SU-DHL-6 (cell line): ENCODE measurements around the gene ATP5PD.

Source experiments
- H2AFZ ChIP-seq: fragments of 200-600 bp; sonication (generic); 2 replicates; pipeline ENCODE4 v1.6.1; 2014; ENCODE audit warnings: low read depth, mild to moderate bottlenecking, moderate library complexity, mixed read lengths, antibody characterized with exemption, low read length; ENCODE audit not compliant: severe bottlenecking
- H3F3A ChIP-seq: fragments of 200-600 bp; shearing (Covaris generic); 2 replicates; pipeline ENCODE4 v1.6.0; 2016; ENCODE audit warnings: antibody characterized with exemption, mild to moderate bottlenecking; ENCODE audit not compliant: insufficient read depth
- H3K27ac ChIP-seq: fragments of 200-600 bp; sonication (generic); 2 replicates; pipeline ENCODE4 v1.5.1; 2016; ENCODE audit warnings: low read depth, mild to moderate bottlenecking, low read length, moderate library complexity, mixed read lengths
- H3K27me3 ChIP-seq: fragments of 200-600 bp; sonication (generic), shearing (Covaris generic); 2 replicates; pipeline ENCODE4 v1.6.0; 2014; ENCODE audit warnings: mild to moderate bottlenecking, low read length
- H3K36me3 ChIP-seq: fragments of 200-600 bp; sonication (generic); 2 replicates; pipeline ENCODE4 v1.6.1; 2014; ENCODE audit warnings: mild to moderate bottlenecking, low read length, mixed read lengths
- H3K4me2 ChIP-seq: fragments of 300-600, 200-600 bp; shearing (Covaris generic), sonication (generic); 2 replicates; pipeline ENCODE4 v1.6.0; 2014; ENCODE audit warnings: low read length, low read depth, mild to moderate bottlenecking; ENCODE audit not compliant: poor library complexity, severe bottlenecking
- H3K4me3 ChIP-seq: fragments of 200-600 bp; sonication (generic); 2 replicates; pipeline ENCODE4 v1.5.1; 2014; ENCODE audit warnings: antibody characterized with exemption, low read length, mild to moderate bottlenecking, mixed read lengths; ENCODE audit not compliant: insufficient read depth, poor library complexity, severe bottlenecking
- H3K79me2 ChIP-seq: fragments of 200-600 bp; sonication (generic); 2 replicates; pipeline ENCODE4 v1.6.1; 2014; ENCODE audit warnings: mild to moderate bottlenecking, low read length, moderate library complexity; ENCODE audit not compliant: insufficient read depth
- H3K9ac ChIP-seq: fragments of 200-600 bp; sonication (generic); 2 replicates; pipeline ENCODE4 v1.7.0; 2014; ENCODE audit warnings: mild to moderate bottlenecking, low read length
- H3K9me2 ChIP-seq: fragments of 200-600 bp; sonication (generic); replicated peaks from 2 replicates; pipeline ENCODE4 v1.6.1; 2014; ENCODE audit warnings: low read length; ENCODE audit not compliant: insufficient read depth
- H3K9me3 ChIP-seq: fragments of 200-600 bp; sonication (generic); 2 replicates; pipeline ENCODE4 v1.6.1; 2014; ENCODE audit warnings: low read length, mixed read lengths; ENCODE audit not compliant: insufficient read depth
- H4K20me1 ChIP-seq: fragments of 200-600 bp; sonication (generic); 2 replicates; pipeline ENCODE4 v1.6.1; 2014; ENCODE audit warnings: low read depth, mild to moderate bottlenecking, antibody characterized with exemption, low read length, moderate library complexity, mixed read lengths
- CTCF ChIP-seq: fragments of 200-600 bp; sonication (generic); IDR thresholded peaks from one replicate; pipeline ENCODE4 v1.5.1; 2017; ENCODE audit warnings: antibody characterized with exemption, mild to moderate bottlenecking, low read length, moderate library complexity; ENCODE audit not compliant: insufficient read depth, poor library complexity, severe bottlenecking
- EZH2phosphoT487 ChIP-seq: fragments of 200-600 bp; sonication (generic), shearing (Covaris generic); conservative IDR thresholded peaks from 2 replicates; pipeline ENCODE4 v1.6.1; 2018; ENCODE audit warnings: mild to moderate bottlenecking, antibody characterized with exemption, low read length, moderate library complexity, mixed read lengths

The ATP5PD gene

GRCh38 chr17:74998783-74999182, 48.0 kb downstream of the ATP5PD start:
- Histone ChIP-seq H3K4me2 (no peak overlapping the region), H3K9me3 (no peaks in the 10 kb centered on the region), H3K9me2 (no peaks in the 10 kb centered on the region), H2AFZ (no peak overlapping the region), H4K20me1 (no peaks in the 10 kb centered on the region), H3K79me2 (no peaks in the 10 kb centered on the region), H3K36me3 (no peaks in the 10 kb centered on the region), H3K4me3 (no peak overlapping the region), H3F3A (no peaks in the 10 kb centered on the region), H3K9ac (no peak overlapping the region), H3K27me3 (no peaks in the 10 kb centered on the region), H3K27ac (no peak overlapping the region)
- no peak for TF ChIP-seq CTCF
- TF ChIP-seq EZH2phosphoT487: no peak

- H3K27me3 ChIP-seq: no peaks in the 10 kb centered on the region
- H3K4me3 ChIP-seq: no peak overlapping the region
- no peaks in the 10 kb centered on the region for H3K79me2 ChIP-seq
- no peaks in the 10 kb centered on the region for H4K20me1 ChIP-seq
- TF ChIP-seq CTCF (no peak), EZH2phosphoT487 (no peak)
- H3K36me3 ChIP-seq: no peaks in the 10 kb centered on the region
- H3K27ac ChIP-seq: no peak overlapping the region
- no peak overlapping the region for H3K4me2 ChIP-seq
- no peaks in the 10 kb centered on the region for H3K9me3 ChIP-seq
- H3K9me2 ChIP-seq: no peaks in the 10 kb centered on the region
- H2AFZ ChIP-seq: no peak overlapping the region
- H3F3A ChIP-seq: no peaks in the 10 kb centered on the region
- H3K9ac ChIP-seq: no peak overlapping the region
These were observed 50.9 kb downstream of the ATP5PD start for GRCh38 chr17:74995847-74996246.

GRCh38 chr17:74994440-74994839, 52.3 kb downstream of the ATP5PD start:
- Histone ChIP-seq H3K9me3 (no peaks in the 10 kb centered on the region), H2AFZ (no peak overlapping the region), H3K4me3 (no peak overlapping the region), H3K4me2 (no peak overlapping the region), H3K27ac (no peak overlapping the region), H3F3A (no peaks in the 10 kb centered on the region), H3K9me2 (no peaks in the 10 kb centered on the region), H3K9ac (no peak overlapping the region), H4K20me1 (no peaks in the 10 kb centered on the region), H3K79me2 (no peaks in the 10 kb centered on the region), H3K27me3 (no peaks in the 10 kb centered on the region), H3K36me3 (no peaks in the 10 kb centered on the region)
- TF ChIP-seq EZH2phosphoT487: no peak
- TF ChIP-seq CTCF: no peak

GRCh38 chr17:74992223-74992622, 54.5 kb downstream of the ATP5PD start:
- Histone ChIP-seq H2AFZ (no peak overlapping the region), H3K79me2 (no peaks in the 10 kb centered on the region), H3K4me2 (no peak overlapping the region), H3K36me3 (no peaks in the 10 kb centered on the region), H3K27ac (no peak overlapping the region), H4K20me1 (no peaks in the 10 kb centered on the region), H3K9ac (no peak overlapping the region), H3K4me3 (no peak overlapping the region), H3K9me2 (no peaks in the 10 kb centered on the region), H3F3A (no peaks in the 10 kb centered on the region), H3K27me3 (no peaks in the 10 kb centered on the region), H3K9me3 (no peaks in the 10 kb centered on the region)
- TF ChIP-seq CTCF: no peak
- TF ChIP-seq EZH2phosphoT487: no peak
